Effector memory CD4-positive, alpha-beta T cell (primary cell): ENCODE data around the gene OPRL1.
A peak's percentile ranks its signal among the peaks of the same experiment; 100 is the strongest.

Source experiments
- DNase-seq, 3 donors: peaks; one replicate each; pipeline ENCODE4 v3.0.0-alpha.2; 2020
- H3K27ac ChIP-seq: 2 replicates; pipeline ENCODE4 v1.7.0; 2013; ENCODE audit warnings: mild to moderate bottlenecking, low read length, moderate library complexity; ENCODE audit not compliant: insufficient read depth, poor library complexity, severe bottlenecking
- H3K27me3 ChIP-seq: replicated peaks from 2 replicates; pipeline ENCODE4 v1.7.0; 2013; ENCODE audit warnings: mild to moderate bottlenecking, low read length; ENCODE audit not compliant: insufficient read depth, control insufficient read depth, poor library complexity, severe bottlenecking
- H3K36me3 ChIP-seq: 2 replicates; pipeline ENCODE4 v1.7.0; 2013; ENCODE audit warnings: mild to moderate bottlenecking, low read length, moderate library complexity; ENCODE audit not compliant: control insufficient read depth, insufficient read depth
- H3K4me1 ChIP-seq: 2 replicates; pipeline ENCODE4 v1.7.0; 2013; ENCODE audit warnings: low read length, mild to moderate bottlenecking; ENCODE audit not compliant: control insufficient read depth, insufficient read depth, poor library complexity, severe bottlenecking
- H3K4me3 ChIP-seq: 2 replicates; pipeline ENCODE4 v1.7.0; 2013; ENCODE audit warnings: low read length, low read depth, mild to moderate bottlenecking; ENCODE audit not compliant: insufficient read depth, poor library complexity, severe bottlenecking
- H3K9me3 ChIP-seq: 2 replicates; pipeline ENCODE4 v1.7.0; 2013; ENCODE audit warnings: mild to moderate bottlenecking, low read length, moderate library complexity; ENCODE audit not compliant: control insufficient read depth

Gene OPRL1

GRCh38 chr20:64073476-64074183 lies 6.3 kb upstream of the OPRL1 start:
- no peaks in the 10 kb centered on the region for H3K27me3 ChIP-seq
- H3K36me3 ChIP-seq: peaks cover 45% of the 10 kb centered on the region
- H3K4me3 ChIP-seq: no peak overlapping the region
- H3K4me1 ChIP-seq: peaks cover 22% of the 10 kb centered on the region
- no peak overlapping the region for H3K27ac ChIP-seq
- DNase-seq: no peak
- no peaks in the 10 kb centered on the region for H3K9me3 ChIP-seq

- peaks cover 45% of the 10 kb centered on the region for H3K36me3 ChIP-seq
- H3K4me3 ChIP-seq: no peak overlapping the region
These were observed 5.6 kb upstream of the OPRL1 start for GRCh38 chr20:64074184-64074789.

GRCh38 chr20:64074963-64075362 lies 4.9 kb upstream of the OPRL1 start:
- Histone ChIP-seq H3K4me1 (peaks cover 22% of the 10 kb centered on the region), H3K27me3 (no peaks in the 10 kb centered on the region), H3K36me3 (peaks cover 45% of the 10 kb centered on the region), H3K9me3 (no peaks in the 10 kb centered on the region), H3K4me3 (no peak overlapping the region), H3K27ac (no peak overlapping the region)
- DNase-seq: no peak

More at GRCh38 chr20:64074184-64074789, 5.6 kb upstream of the OPRL1 start:
- peaks cover 22% of the 10 kb centered on the region for H3K4me1 ChIP-seq
- no peak overlapping the region for H3K27ac ChIP-seq
- no peaks in the 10 kb centered on the region for H3K27me3 ChIP-seq
- no peak for DNase-seq
- H3K9me3 ChIP-seq: no peaks in the 10 kb centered on the region

DNA sequence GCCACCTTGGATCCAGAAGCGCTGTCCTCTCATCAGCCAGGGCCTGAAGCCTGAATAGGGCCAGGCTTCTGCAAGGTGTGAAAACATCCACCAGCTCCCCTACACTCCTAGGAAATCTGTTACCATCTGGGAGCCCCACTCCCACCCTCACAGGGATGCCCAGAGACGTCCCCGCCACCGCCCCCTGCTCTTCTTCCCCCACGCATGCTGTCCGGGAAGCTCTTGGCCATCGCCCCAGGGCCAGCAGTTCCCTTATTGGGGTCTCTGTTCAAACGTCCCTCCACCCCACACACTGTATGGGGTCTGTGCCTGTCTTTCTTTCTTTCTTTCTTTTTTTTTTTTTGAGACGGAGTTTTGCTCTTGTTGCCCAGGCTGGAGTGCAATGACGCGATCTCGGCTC lies 4.3 kb upstream of the OPRL1 start:
- Histone ChIP-seq H3K27me3 (no peaks in the 10 kb centered on the region), H3K9me3 (no peaks in the 10 kb centered on the region), H3K36me3 (peaks cover 45% of the 10 kb centered on the region), H3K4me3 (no peak overlapping the region), H3K4me1 (peaks cover 24% of the 10 kb centered on the region), H3K27ac (no peak overlapping the region)
- DNase-seq: no peak

DNA sequence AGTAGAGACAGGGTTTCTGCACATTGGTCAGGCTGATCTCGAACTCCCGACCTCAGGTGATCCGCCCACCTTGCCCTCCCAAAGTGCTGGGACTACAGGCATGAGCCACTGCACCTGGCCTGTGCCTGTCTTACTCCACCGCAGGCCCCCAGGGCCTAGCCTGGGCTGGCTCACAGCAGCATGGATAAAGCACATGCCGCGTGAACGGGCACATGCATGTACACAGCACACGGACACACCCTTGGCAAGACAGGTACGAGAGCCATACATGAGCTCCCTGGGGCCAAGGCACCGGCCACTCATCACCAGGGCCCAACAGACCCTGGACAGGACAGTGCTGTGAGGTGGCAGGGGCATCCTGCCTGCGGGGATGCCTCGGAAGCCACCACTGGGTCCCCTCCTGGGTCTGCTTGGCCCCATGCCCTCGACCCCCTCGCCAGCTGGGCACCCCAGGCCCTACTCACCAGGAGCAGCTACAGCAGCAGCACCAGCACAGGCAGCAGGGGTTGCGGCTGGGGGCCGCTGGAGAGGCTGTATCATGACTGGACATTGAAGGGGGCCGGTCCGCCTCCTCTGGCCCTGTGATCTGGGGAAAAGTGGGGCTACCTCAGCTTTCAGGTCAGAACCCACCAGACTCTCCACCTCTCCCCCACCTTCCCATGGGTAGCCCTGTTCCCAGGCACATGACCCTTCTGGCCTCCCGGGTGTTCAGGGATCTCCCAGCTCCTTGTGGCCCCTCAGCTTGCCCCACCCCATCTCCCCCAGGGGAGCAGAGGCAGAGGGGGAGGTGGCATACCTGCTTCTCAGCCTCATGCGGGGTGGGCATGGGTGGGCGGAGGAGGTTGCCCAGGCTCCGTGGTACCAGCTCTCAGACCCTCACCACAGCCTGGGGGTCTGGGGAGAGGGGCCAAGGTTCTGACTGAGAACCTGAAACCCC lies 3.6 kb upstream of the OPRL1 start:
- Histone ChIP-seq H3K27ac (peak overlapping the region; percentile 76), H3K9me3 (no peaks in the 10 kb centered on the region), H3K4me1 (peaks cover 29% of the 10 kb centered on the region), H3K4me3 (peak overlapping the region; percentile 85), H3K36me3 (peaks cover 45% of the 10 kb centered on the region), H3K27me3 (no peaks in the 10 kb centered on the region)
- DNase-seq: no peak

- peak overlapping the region; percentile 85 for H3K4me3 ChIP-seq
- peak overlapping the region; percentile 76 for H3K27ac ChIP-seq
These were observed 2.8 kb upstream of the OPRL1 start for GRCh38 chr20:64077094-64077493.

DNA sequence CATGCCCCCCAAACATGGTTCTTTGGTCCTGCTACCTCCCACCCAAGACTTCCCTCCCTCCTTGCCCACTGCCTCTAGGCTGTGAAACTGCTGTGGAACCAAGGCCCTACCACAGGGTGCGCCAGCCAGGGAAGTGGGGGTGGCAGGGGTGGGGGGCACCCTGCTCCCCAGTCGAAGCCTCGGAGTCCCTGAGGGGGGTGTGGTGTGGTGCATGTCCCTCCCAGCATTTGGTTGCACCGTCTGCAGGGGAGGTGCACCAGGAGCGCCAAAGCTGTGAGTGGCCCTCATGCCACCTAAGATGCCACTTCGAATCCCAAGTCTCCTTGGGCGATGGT lies 2.4 kb upstream of the OPRL1 start:
- Histone ChIP-seq H3K4me3 (peak overlapping the region; percentile 85), H3K27me3 (no peaks in the 10 kb centered on the region), H3K9me3 (no peaks in the 10 kb centered on the region), H3K27ac (peak overlapping the region; percentile 76), H3K36me3 (peaks cover 38% of the 10 kb centered on the region), H3K4me1 (peaks cover 35% of the 10 kb centered on the region)
- no peak for DNase-seq

More at GRCh38 chr20:64077094-64077493, 2.8 kb upstream of the OPRL1 start:
- DNase-seq: peak in 1 of 3 donors; percentile 37
- Histone ChIP-seq H3K36me3 (peaks cover 41% of the 10 kb centered on the region), H3K9me3 (no peaks in the 10 kb centered on the region), H3K4me1 (peaks cover 32% of the 10 kb centered on the region), H3K27me3 (no peaks in the 10 kb centered on the region)

GRCh38 chr20:64077876-64078551 lies 1.9 kb upstream of the OPRL1 start:
- H3K27me3 ChIP-seq: no peaks in the 10 kb centered on the region
- peaks cover 33% of the 10 kb centered on the region for H3K36me3 ChIP-seq
- H3K9me3 ChIP-seq: no peaks in the 10 kb centered on the region
- H3K4me3 ChIP-seq: peak overlapping the region; percentile 85
- peak overlapping the region; percentile 76 for H3K27ac ChIP-seq
- H3K4me1 ChIP-seq: peaks cover 38% of the 10 kb centered on the region
- peak; percentile 32 to 45 (median 45) for DNase-seq

- Histone ChIP-seq H3K4me3 (peak overlapping the region; percentile 85), H3K9me3 (no peaks in the 10 kb centered on the region), H3K27me3 (no peaks in the 10 kb centered on the region), H3K4me1 (peaks cover 41% of the 10 kb centered on the region), H3K27ac (peak overlapping the region; percentile 76), H3K36me3 (peaks cover 24% of the 10 kb centered on the region)
- no peak for DNase-seq
These were observed 979 bp upstream of the OPRL1 start for GRCh38 chr20:64078934-64079272.
